Measurements from ENCODE around the gene PCDHGB7. TPM values are rescaled to one million over a fixed set of nuclear protein-coding genes. Genes with fewer than 3 reads are reported as not detected.
A peak's percentile ranks its signal among the peaks of the same experiment; 100 is the strongest.
"Not testable (repeated sequence)": the region's sequence is repeated elsewhere in the genome, so short reads cannot be mapped to it uniquely, and the experiment has no call there.

PCDHGB7 gene
- total RNA-seq, 1 experiment from 2014 or later, result 0.54 TPM

- POLR2A ChIA-PET, result no interaction called here
- no peak for ATAC-seq
- intact Hi-C loops (cut with micrococcal nuclease), result no loop called here
- Histone ChIP-seq H4K20me1 (ENCODE audit: insufficient read depth) (no peaks in the 10 kb centered on the region), H3K9me2 (ENCODE audit: insufficient read depth) (no peaks in the 10 kb centered on the region), H3K9ac (ENCODE audit: low read length) (no peak overlapping the region), H3K27me3 (ENCODE audit: insufficient read depth, low read length) (no peaks in the 10 kb centered on the region), H2AFZ (ENCODE audit: low read depth, low read length, poor library complexity, severe bottlenecking) (no peak overlapping the region), H3K9me3 (ENCODE audit: control insufficient read depth in 1 of 2, insufficient read depth in 1 of 2, low read depth in 1 of 2, low read length in 2 of 2) (no peaks in the 10 kb centered on the region; a peak in 2 of 4 replicates), H3K4me3 (replicated peaks in 1 of 2; ENCODE audit: low read depth in 1 of 2, low read length in 2 of 2) (no peak overlapping the region), H3K27ac (ENCODE audit: low read depth, low read length) (no peak overlapping the region), H3K4me1 (ENCODE audit: control insufficient read depth in 1 of 2, insufficient read depth in 2 of 2, low read length in 2 of 2) (no peaks in the 10 kb centered on the region), H3K36me3 (ENCODE audit: control insufficient read depth in 1 of 2, insufficient read depth in 2 of 2, low read length in 2 of 2) (no peaks in the 10 kb centered on the region), H3K79me2 (ENCODE audit: insufficient read depth, low read length) (no peaks in the 10 kb centered on the region), H3K4me2 (ENCODE audit: low read length) (no peak overlapping the region)
- BruUV-seq (replicated peaks), result no TSS peak
- TF ChIP-seq POLR2AphosphoS5 (IDR thresholded peaks at IDR 0.05; ENCODE audit: low read depth, low read length) (no peak), REST (IDR thresholded peaks at IDR 0.05; ENCODE audit: low read depth) (no peak)
- RAD21 ChIA-PET (ENCODE audit: low non-redundant PET in 1 of 2, low total read pairs in 2 of 2, uncharacterized antibody in 2 of 2, unreplicated experiment in 2 of 2), result no interaction called here
- CTCF ChIA-PET, result no interaction called here
- DNase-seq (ENCODE audit: low read depth, low spot score), result no peak
Observed at GRCh38 chr5:141384471-141385267, 32.8 kb upstream of the PCDHGB7 start.

DNA sequence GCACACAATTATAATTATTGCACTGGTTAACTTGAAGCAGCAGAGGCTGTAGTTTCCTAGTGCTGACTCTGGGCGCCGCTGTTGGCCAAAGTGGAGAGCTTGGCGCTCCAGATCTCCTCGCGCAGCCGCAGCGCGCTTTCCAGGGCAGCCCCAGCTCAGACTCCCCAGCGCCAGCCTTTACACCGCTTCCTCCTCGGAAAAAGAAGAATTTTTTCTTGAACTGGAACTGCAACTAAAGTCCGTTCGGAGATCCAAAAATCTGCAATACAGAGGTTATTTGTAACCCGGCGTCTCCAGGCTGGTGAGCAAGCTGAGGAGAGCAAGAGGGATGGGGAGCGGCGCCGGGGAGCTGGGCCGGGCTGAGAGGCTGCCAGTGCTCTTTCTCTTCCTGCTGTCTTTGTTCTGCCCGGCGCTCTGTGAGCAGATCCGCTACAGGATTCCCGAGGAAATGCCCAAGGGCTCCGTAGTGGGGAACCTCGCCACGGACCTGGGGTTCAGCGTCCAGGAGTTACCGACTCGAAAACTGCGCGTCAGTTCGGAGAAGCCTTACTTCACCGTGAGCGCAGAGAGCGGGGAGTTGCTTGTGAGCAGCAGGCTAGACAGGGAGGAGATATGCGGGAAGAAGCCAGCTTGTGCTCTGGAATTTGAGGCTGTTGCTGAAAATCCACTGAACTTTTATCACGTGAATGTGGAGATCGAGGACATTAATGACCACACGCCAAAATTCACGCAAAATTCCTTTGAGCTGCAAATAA is 29.7 kb upstream of the PCDHGB7 start, which contains the start of gene PCDHGB4:
Gene PCDHGB4 (plus strand): TSS at position 142 of the 755 bp plus-strand sequence. CDS start 187 bp downstream, at position 329.
- H3K4me1 ChIP-seq (ENCODE audit: control insufficient read depth in 1 of 2, insufficient read depth in 2 of 2, low read length in 2 of 2); H3K9ac ChIP-seq (ENCODE audit: low read length); H3K36me3 ChIP-seq (ENCODE audit: control insufficient read depth in 1 of 2, insufficient read depth in 2 of 2, low read length in 2 of 2); H3K4me2 ChIP-seq (ENCODE audit: low read length); H3K27ac ChIP-seq (ENCODE audit: low read depth, low read length); BruUV-seq (replicated peaks); ATAC-seq; H3K27me3 ChIP-seq (ENCODE audit: insufficient read depth, low read length); H4K20me1 ChIP-seq (ENCODE audit: insufficient read depth); RAD21 ChIA-PET (ENCODE audit: low non-redundant PET in 1 of 2, low total read pairs in 2 of 2, uncharacterized antibody in 2 of 2, unreplicated experiment in 2 of 2); POLR2A ChIA-PET; H3K79me2 ChIP-seq (ENCODE audit: insufficient read depth, low read length); H3K9me3 ChIP-seq (ENCODE audit: control insufficient read depth in 1 of 2, insufficient read depth in 1 of 2, low read depth in 1 of 2, low read length in 2 of 2); CTCF ChIA-PET; intact Hi-C loops (cut with micrococcal nuclease); H3K9me2 ChIP-seq (ENCODE audit: insufficient read depth); DNase-seq (ENCODE audit: low read depth, low spot score); H2AFZ ChIP-seq (ENCODE audit: low read depth, low read length, poor library complexity, severe bottlenecking); H3K4me3 ChIP-seq (replicated peaks in 1 of 2; ENCODE audit: low read depth in 1 of 2, low read length in 2 of 2): not testable (repeated sequence)
- 0 out of 2 replicates have a peak, but pooled peaks have one; percentile 6 for TF ChIP-seq RAD21 (IDR thresholded peaks at IDR 0.05; ENCODE audit: low read depth)
